IPS-20b (cell line): ENCODE results near the gene SORL1.

ENCODE experiments used
- H3K27ac ChIP-seq: one replicate; pipeline ENCODE4 v1.5.1; 2013; ENCODE audit warnings: low read length
- H3K27me3 ChIP-seq: 2 replicates; pipeline ENCODE4 v1.6.1; 2013; ENCODE audit warnings: mild to moderate bottlenecking, low read length, inconsistent platforms; ENCODE audit not compliant: insufficient read depth
- H3K36me3 ChIP-seq: 2 replicates; pipeline ENCODE4 v1.6.1; 2013; ENCODE audit warnings: low read depth, mild to moderate bottlenecking, inconsistent platforms, low read length, moderate library complexity; ENCODE audit not compliant: insufficient read depth
- H3K4me1 ChIP-seq: 2 replicates; pipeline ENCODE4 v1.6.1; 2013; ENCODE audit warnings: mild to moderate bottlenecking, control low read depth, inconsistent platforms, low read length, moderate library complexity; ENCODE audit not compliant: insufficient read depth
- H3K4me3 ChIP-seq: 2 replicates; pipeline ENCODE4 v1.5.1; 2013; ENCODE audit warnings: mild to moderate bottlenecking, low read length, inconsistent platforms
- H3K9ac ChIP-seq: 2 replicates; pipeline ENCODE4 v1.6.1; 2013; ENCODE audit warnings: low read depth, mild to moderate bottlenecking, inconsistent platforms, low read length, moderate library complexity
- H3K9me3 ChIP-seq: 2 replicates; pipeline ENCODE4 v1.6.1; 2013; ENCODE audit warnings: mild to moderate bottlenecking, low read depth, low read length, inconsistent platforms; ENCODE audit not compliant: insufficient read depth

Gene SORL1

DNA sequence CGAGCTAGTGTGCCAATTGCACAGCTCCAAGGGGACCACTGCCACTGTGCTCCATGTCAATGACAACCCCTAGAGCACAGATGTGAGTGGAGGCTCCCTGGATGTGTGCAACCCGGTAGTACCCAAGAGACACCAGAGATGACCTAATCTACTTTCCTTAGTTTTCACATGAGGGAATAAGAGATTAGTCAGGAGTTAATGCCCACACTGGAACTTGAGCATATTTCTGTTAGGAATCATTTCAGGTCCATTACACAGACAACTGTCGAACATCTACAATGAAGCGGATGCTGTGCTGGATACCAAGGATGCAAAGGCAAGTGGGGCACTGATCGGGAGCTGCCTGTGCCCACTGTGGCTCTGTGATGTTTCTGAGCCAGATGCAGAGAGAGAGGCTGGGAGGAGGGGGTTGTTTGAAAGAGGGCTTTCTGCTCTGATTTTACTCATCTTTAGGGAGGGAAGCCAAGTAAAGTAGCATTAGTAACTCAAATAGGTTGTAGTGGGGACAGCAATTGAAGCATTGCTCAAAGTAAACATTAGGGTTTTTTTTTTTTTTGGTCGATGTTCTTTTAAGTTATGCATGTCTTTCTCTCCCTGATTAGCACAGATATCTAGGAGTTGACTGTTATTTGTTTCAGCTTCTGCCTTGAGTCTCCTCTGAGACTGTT lies 83.1 kb downstream of the SORL1 start:
- no peaks in the 10 kb centered on the region for H3K9me3 ChIP-seq
- 0 out of 2 replicates have a peak, but pooled peaks cover 3% of the 10 kb centered on the region for H3K4me1 ChIP-seq
- no peaks in the 10 kb centered on the region for H3K27me3 ChIP-seq

DNA sequence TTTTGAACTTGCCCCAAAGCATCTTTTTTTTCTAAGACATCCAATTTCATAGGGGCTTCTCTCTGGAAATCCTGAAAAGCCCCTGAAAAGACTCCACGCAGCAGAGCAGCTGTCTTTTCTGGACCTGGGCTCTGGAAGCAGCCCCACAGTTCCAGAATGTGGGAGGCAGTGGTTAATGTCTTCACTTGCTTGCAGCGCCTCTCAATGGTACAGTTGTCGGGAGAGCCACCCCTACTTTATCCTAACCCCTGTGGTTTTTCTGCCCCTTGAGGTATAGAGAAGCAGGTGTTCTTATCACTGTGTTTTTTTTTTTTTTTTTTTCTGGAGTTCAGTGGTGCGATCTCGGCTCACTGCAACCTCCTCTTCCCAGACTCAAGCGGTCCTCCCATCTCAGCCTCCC lies 84.0 kb downstream of the SORL1 start:
- Histone ChIP-seq H3K27me3 (no peaks in the 10 kb centered on the region), H3K4me3 (no peak overlapping the region), H3K9ac (no peak overlapping the region), H3K4me1 (0 out of 2 replicates have a peak, but pooled peaks cover 3% of the 10 kb centered on the region), H3K36me3 (peaks cover 61% of the 10 kb centered on the region), H3K9me3 (no peaks in the 10 kb centered on the region), H3K27ac (no peak overlapping the region)

More for the DNA sequence above, 83.1 kb downstream of the SORL1 start:
- Histone ChIP-seq H3K4me3 (no peak overlapping the region), H3K36me3 (peaks cover 54% of the 10 kb centered on the region), H3K9ac (no peak overlapping the region), H3K27ac (no peak overlapping the region)

- H3K36me3 ChIP-seq: peaks cover 55% of the 10 kb centered on the region
These were observed 85.9 kb downstream of the SORL1 start for GRCh38 chr11:121538054-121538453.

DNA sequence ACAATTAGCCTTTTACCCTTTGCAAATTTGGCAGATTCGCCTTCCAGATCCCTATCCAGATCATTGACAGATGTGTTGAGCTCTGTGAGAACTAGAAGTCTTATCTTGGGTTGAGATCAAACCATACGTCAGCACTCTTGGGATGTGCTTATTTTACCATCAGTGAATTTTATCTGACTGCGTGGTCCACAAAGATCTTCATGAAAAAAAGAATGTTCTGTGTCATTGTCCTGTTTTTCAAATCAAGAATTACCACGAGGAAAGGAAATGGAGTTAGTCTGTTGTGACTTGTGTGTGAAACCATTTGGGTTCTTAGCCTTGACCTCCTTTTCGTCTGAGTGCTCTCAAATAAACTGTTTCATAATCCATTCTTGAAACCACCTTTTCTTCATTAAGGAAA lies 86.9 kb downstream of the SORL1 start:
- no peak overlapping the region for H3K4me3 ChIP-seq
- H3K36me3 ChIP-seq: peaks cover 55% of the 10 kb centered on the region
- no peaks in the 10 kb centered on the region for H3K9me3 ChIP-seq
- no peaks in the 10 kb centered on the region for H3K4me1 ChIP-seq
- H3K27ac ChIP-seq: no peak overlapping the region
- no peak overlapping the region for H3K9ac ChIP-seq
- no peaks in the 10 kb centered on the region for H3K27me3 ChIP-seq

More at GRCh38 chr11:121538054-121538453, 85.9 kb downstream of the SORL1 start:
- Histone ChIP-seq H3K9me3 (no peaks in the 10 kb centered on the region), H3K4me1 (0 out of 2 replicates have a peak, but pooled peaks cover 3% of the 10 kb centered on the region), H3K4me3 (no peak overlapping the region), H3K27ac (no peak overlapping the region), H3K9ac (no peak overlapping the region), H3K27me3 (no peaks in the 10 kb centered on the region)

- H3K4me3 ChIP-seq: no peak overlapping the region
- no peaks in the 10 kb centered on the region for H3K4me1 ChIP-seq
- H3K9me3 ChIP-seq: no peaks in the 10 kb centered on the region
- H3K9ac ChIP-seq: no peak overlapping the region
- H3K27ac ChIP-seq: no peak overlapping the region
- peaks cover 56% of the 10 kb centered on the region for H3K36me3 ChIP-seq
- no peaks in the 10 kb centered on the region for H3K27me3 ChIP-seq
These were observed 88.5 kb downstream of the SORL1 start for GRCh38 chr11:121540627-121541026.

DNA sequence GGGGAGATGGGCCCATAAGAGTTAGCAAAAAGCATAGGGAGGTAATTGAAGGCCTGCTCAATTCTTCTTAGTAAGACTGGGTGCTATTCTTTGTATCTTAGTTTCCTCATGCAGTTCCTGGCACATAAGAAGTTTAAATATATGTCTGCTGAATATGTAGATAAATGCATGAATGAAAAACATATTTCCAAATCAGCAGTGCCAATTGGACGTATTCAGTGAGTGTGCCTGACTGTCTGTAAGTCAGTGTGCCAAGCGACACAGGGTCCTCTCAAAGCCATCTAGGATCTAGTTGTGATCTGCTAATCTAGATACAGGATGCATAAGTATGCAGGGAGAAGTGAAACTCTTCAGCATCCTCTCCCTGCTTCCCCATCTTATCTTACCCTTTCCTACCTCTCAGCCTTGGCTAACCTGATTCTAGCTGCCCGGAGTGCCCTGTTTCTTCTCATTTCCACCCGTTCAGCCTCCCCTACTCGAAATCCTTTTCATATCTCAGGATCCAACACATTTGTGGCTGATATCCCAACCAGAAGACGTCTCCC lies 91.8 kb downstream of the SORL1 start:
- Histone ChIP-seq H3K27me3 (no peaks in the 10 kb centered on the region), H3K9ac (no peak overlapping the region), H3K36me3 (peaks cover 67% of the 10 kb centered on the region), H3K4me3 (no peak overlapping the region), H3K4me1 (no peaks in the 10 kb centered on the region), H3K9me3 (no peaks in the 10 kb centered on the region), H3K27ac (no peak overlapping the region)

DNA sequence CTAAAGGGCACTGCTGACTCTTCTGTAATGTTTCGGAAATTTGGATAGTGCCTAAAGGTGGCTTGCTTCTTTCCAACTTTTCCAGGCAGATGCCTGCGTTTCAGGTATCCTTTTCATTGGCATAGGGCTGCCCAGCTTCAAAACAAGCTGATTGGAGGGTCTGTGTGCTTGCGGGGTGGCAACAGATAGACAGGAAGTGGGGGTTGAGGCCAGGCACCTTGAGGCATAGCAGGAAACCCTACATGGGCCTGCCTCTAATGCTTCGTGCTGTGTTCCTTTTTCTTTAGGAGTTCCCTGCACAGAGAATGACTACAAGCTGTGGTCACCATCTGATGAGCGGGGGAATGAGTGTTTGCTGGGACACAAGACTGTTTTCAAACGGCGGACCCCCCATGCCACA lies 92.8 kb downstream of the SORL1 start:
- H3K27ac ChIP-seq: no peak overlapping the region
- no peaks in the 10 kb centered on the region for H3K9me3 ChIP-seq
- H3K4me1 ChIP-seq: no peaks in the 10 kb centered on the region
- H3K4me3 ChIP-seq: no peak overlapping the region
- no peak overlapping the region for H3K9ac ChIP-seq
- H3K36me3 ChIP-seq: peaks cover 69% of the 10 kb centered on the region
- H3K27me3 ChIP-seq: no peaks in the 10 kb centered on the region

DNA sequence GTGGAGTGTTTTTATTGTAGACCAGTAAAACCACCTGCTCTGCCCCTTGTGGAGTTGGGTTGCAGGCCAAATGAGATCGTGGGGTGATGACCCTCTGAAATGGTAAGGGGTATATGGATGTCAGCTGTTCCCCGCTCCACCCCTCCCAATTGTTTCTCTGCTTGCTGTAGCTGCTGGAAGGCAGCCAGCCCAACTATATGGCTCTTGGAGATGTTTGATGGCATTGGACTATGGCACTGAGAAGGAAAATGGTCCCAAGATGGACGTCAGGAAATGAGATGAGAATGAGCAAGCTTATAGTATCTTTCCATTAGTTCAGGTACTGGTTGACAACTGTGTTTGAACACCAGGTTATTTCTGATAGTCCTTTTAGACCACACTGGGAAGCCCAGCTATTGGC lies 95.5 kb downstream of the SORL1 start:
- no peak overlapping the region for H3K9ac ChIP-seq
- H3K36me3 ChIP-seq: peaks cover 79% of the 10 kb centered on the region

DNA sequence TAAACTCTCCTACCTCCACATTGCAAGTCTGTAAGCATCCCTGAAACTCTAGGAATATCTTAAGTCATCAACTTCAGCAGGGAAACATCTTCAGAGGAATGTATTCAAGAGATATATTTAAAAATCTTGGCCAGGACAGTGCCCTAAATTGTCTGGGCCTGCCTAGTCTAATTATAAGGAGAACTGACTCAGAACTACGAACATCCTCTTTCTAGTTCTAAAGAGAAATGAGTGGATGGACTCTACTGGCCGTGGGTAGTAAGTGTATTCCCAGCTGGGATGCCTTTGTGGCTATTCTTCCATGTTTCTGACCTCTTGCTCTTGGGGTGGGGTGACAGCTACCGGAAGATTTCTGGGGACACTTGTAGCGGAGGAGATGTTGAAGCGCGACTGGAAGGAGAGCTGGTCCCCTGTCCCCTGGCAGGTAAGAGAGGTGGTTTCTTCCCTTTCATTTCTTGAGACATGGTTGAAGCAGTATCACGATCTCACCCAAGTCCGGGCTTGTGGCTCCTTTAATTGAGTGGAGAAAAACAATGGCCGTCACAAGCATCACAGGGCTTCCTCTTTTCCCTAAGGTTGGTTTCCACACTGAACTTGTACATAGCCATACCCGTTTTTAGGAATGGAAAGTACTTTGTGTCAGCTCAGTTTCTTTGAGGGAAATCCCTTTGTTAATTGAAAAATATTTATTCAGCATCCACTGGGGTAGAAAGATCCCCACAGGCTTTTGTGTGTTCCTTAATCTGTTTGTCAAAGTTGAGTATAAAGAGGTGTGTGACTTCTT lies 98.3 kb downstream of the SORL1 start:
- peaks cover 83% of the 10 kb centered on the region for H3K36me3 ChIP-seq

More for the DNA sequence above, 95.5 kb downstream of the SORL1 start:
- Histone ChIP-seq H3K27me3 (no peaks in the 10 kb centered on the region), H3K9me3 (no peaks in the 10 kb centered on the region), H3K4me1 (0 out of 2 replicates have a peak, but pooled peaks cover 3% of the 10 kb centered on the region), H3K4me3 (no peak overlapping the region), H3K27ac (no peak overlapping the region)

GRCh38 chr11:121551463-121551862 lies 99.3 kb downstream of the SORL1 start:
- Histone ChIP-seq H3K27ac (no peak overlapping the region), H3K4me1 (0 out of 2 replicates have a peak, but pooled peaks cover 3% of the 10 kb centered on the region), H3K4me3 (no peak overlapping the region), H3K27me3 (no peaks in the 10 kb centered on the region), H3K9ac (0 out of 2 replicates have a peak overlapping the region, but pooled peaks have one; percentile 7), H3K9me3 (no peaks in the 10 kb centered on the region), H3K36me3 (peaks cover 83% of the 10 kb centered on the region)

More for the DNA sequence above, 98.3 kb downstream of the SORL1 start:
- no peaks in the 10 kb centered on the region for H3K27me3 ChIP-seq
- H3K4me3 ChIP-seq: no peak overlapping the region
- no peak overlapping the region for H3K27ac ChIP-seq
- 0 out of 2 replicates have a peak, but pooled peaks cover 3% of the 10 kb centered on the region for H3K4me1 ChIP-seq
- H3K9me3 ChIP-seq: no peaks in the 10 kb centered on the region
- no peak overlapping the region for H3K9ac ChIP-seq

GRCh38 chr11:121552154-121552553 lies 100.0 kb downstream of the SORL1 start:
- no peak overlapping the region for H3K27ac ChIP-seq
- no peaks in the 10 kb centered on the region for H3K9me3 ChIP-seq
- H3K4me3 ChIP-seq: no peak overlapping the region
- no peaks in the 10 kb centered on the region for H3K27me3 ChIP-seq
- peaks cover 83% of the 10 kb centered on the region for H3K36me3 ChIP-seq
- H3K4me1 ChIP-seq: 0 out of 2 replicates have a peak, but pooled peaks cover 3% of the 10 kb centered on the region
- H3K9ac ChIP-seq: no peak overlapping the region
